Left colon (tissue), 2 donors: Measurements from ENCODE around the gene PSMB1. TPM values are rescaled to one million over a fixed set of nuclear protein-coding genes. Genes with fewer than 3 reads are reported as not detected.

Source experiments
- ATAC-seq: fragments of 200-7000 bp; cut with Tn5 transposase; one replicate; pipeline ENCODE4 v1.9.1; 2020; ENCODE audit warnings: mild to moderate bottlenecking, moderate library complexity
- DNase-seq, 2 donors: peaks; one replicate each; pipeline ENCODE4 v3.0.0-alpha.2; 2020
- intact Hi-C, 2 donors: fragments of 100-400 bp; cut with DNase I in 1 of 2; cut with micrococcal nuclease in 1 of 2; formaldehyde crosslinking; loops; one replicate each; pipeline versions ENCODE4 v1.11.2 to v1.14.0; 2022; cut with DNase I, micrococcal nuclease
- long read RNA-seq: library from polyadenylated mRNA; unstranded; transcript quantifications from one replicate; pipeline ENCODE4 v2.0.0, GENCODE V29; 2021
- total RNA-seq, 2 donors: library from RNA; stranded (reverse); fragmentation: NEBNext Ultra II Directional; extraction: Animal tissue kit (Norgen Biotek cat#: 25700); gene quantifications; one replicate each; pipeline ENCODE4 v1.2.1, GENCODE V29; 2021
- donor health status: DM: no; HTN: no; CAD: no.
- donor health status: DM: yes; HTN: yes; CAD: no.

PSMB1 gene
- 100 to 1,000 TPM; 118 to 127 TPM for total RNA-seq
- long read RNA-seq, transcript PSMB1-201 (6 exons, 928 nt), result major isoform, 135 of 144 reads
- long read RNA-seq, partial matches to known transcripts, result 6 of 144 reads
- long read RNA-seq, other reads (novel, unspliced or antisense), result 3 of 144 reads

DNA sequence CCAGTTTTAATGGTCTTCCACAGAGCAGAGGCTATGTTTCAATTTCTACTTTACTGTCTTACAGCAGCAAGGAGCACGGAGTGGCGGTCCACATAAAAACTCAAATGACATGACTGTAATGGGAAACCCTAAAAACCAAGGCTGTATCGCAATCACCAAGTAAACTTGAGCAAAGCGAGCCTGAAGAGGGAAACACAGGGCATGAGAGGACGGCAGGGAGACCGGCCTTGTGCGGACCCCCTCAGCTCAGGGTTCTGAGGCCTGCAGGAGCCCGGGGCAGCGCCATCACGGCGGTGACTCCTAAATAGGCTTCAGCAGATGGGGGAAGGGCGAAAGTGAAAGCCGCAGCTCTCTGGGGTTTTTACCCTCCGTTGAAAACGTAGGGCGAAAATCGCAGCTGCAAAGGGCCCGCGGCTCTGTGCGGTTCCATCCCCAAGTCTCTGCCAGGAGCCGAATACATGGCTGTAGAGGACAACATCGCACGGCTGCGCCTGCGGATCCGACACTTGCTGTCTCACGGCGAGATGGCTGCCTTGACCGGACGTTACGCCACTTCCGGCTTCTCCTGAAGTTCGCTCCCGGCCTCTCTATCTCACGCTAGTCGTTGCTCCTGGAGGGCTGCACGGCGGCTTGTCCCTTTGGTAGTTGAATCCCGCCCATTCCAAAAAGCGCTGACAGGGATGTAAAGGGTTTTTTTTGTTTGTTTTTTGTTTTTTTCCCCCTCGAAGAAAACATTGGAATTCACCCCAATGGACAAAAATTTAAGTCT lies at the start of gene PSMB1:
PSMB1 (minus strand) TSS at position 543 of the 769 bp plus-strand sequence; CDS start at position 478, 65 bp downstream.
- DNase-seq (peak; percentile 94 to 95), ATAC-seq (peak; percentile 82)
- intact Hi-C loops, result no loop called here

GRCh38 chr6:170597278-170597677 lies 44.2 kb upstream of the PSMB1 start:
- DNase-seq, result no peak

GRCh38 chr6:170596426-170596825 lies 43.3 kb upstream of the PSMB1 start:
- ATAC-seq (no peak), DNase-seq (no peak)
- intact Hi-C loops, result no loop called here

More at GRCh38 chr6:170597278-170597677, 44.2 kb upstream of the PSMB1 start:
- intact Hi-C loops, result no loop called here
- no peak for ATAC-seq

GRCh38 chr6:170590725-170591124 lies 37.6 kb upstream of the PSMB1 start:
- intact Hi-C loops, result no loop called here
- ATAC-seq (no peak), DNase-seq (no peak)

DNA sequence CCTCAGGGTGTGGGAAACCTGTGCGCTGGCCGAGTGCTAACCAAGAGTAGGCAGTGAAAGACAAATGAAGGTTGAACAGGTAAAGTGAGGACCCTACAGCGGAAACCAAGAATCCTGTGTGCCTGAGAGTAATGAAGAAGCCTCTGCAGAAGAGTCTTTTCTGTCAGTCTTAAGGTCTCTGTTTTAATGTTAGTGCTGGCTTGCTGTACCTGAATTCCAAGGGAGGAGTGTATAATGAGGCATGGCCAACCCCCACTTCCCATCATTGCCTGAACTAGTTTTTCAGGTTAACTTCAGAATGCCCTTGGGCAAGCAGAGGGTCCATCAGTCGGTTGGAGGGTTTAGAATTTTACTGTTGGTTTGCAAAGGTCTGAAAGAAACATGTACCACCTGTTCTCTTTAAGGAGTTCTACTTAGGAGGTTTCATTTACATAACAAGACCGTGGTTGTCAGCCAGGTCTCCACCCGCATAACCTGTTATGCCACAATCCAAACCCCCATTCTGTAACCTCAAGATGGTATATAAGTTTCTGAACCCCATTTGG lies 31.9 kb upstream of the PSMB1 start:
- peak; percentile 47 for ATAC-seq
- DNase-seq, result peak in 1 of 2 donors; percentile 11
- intact Hi-C loops, result no loop called here

- ATAC-seq (peak; percentile 97), DNase-seq (peak; percentile 95)
- intact Hi-C loops, result no loop called here
These were observed 31.3 kb upstream of the PSMB1 start, which contains the start of gene PDCD2 for GRCh38 chr6:170584181-170584953. Gene PDCD2, minus strand, starts transcription at chr6:170584637. Its CDS starts 56 bp downstream, at chr6:170584581.

- no peak for ATAC-seq
- no peak for DNase-seq
- intact Hi-C loops, result no loop called here
These were observed 30.7 kb upstream of the PSMB1 start for GRCh38 chr6:170583756-170584180.

DNA sequence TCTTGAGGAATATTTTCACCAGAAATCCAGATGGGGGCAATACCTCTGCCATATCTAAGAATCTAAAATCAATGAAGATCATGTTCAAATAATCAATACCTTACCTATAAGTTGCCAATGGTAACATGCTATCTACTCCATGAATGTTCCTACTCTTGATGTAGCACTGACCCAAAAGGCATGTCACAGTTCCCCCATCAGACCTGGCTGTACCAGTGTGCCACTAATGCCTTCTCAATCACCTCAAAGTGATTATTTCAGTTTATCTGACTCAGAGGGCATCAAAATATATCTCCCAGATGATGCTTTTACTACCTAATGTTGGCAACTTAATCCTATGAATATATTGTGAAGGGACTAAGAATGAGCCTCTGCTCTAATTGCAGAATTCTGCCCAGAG lies 25.8 kb upstream of the PSMB1 start:
- intact Hi-C loops, result no loop called here

DNA sequence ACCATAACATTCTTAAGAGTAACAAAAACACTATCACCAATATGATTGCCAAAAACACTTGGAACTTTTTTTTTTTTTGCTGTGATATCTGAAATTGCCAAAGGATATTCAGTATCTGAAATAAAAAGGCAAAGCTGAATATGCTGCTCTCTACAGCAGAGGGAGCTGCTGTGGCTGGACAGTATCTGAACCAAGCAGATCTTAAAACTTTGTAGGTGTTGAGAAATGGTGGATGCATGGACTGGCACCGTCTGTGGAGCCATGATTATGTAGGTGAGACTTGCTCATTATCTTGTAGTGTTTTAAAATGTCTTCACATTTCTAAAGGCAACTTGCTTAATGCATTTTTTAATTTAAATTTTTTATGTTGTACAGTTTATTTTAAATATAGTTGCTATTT lies 22.1 kb upstream of the PSMB1 start:
- intact Hi-C loops, result no loop called here
- DNase-seq (no peak), ATAC-seq (no peak)

More for the DNA sequence above, 25.8 kb upstream of the PSMB1 start:
- DNase-seq (no peak), ATAC-seq (no peak)

DNA sequence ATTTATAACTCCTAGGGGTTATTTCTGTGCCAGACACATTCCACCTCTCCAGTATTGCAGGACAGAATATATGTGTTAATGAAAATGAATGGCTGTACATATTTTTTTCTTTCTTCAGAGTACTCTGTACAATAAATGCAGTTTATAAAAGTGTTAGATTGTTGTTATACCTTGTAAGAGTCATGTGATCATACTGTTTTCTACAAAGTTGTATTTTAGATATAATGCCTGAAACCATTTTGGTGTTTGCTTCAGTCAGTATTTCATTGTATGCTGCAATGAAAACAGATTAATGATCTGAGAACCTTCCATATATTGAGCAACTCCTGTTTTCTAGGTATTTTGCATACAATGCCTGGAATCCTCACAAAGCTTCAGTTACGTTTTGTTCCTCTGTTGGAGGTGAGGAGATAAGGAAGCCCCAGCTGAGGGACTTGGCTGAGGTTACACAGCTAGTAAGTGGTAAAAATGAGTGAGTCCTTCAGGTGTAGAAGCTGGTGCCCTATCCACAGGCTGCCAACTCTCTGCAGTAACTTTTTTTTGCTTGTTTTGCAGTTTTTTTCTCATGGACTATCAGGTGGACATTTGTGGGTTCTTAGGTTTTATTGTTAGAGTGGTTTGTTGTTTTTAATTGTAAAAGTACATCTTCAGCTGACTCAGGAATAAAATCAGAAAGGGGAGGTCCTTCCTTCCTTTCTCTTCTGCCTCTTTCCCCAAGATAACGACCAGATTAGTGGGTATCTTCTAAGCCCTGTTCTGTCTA lies 19.8 kb upstream of the PSMB1 start:
- ATAC-seq, result no peak
- intact Hi-C loops, result no loop called here

GRCh38 chr6:170564936-170565530 lies 11.9 kb upstream of the PSMB1 start:
- DNase-seq (no peak), ATAC-seq (no peak)
- intact Hi-C loops, result no loop called here

More for the DNA sequence above, 19.8 kb upstream of the PSMB1 start:
- DNase-seq, result no peak

- DNase-seq (no peak), ATAC-seq (no peak)
- intact Hi-C loops, result no loop called here
These were observed 8.4 kb upstream of the PSMB1 start for GRCh38 chr6:170561555-170561954.

DNA sequence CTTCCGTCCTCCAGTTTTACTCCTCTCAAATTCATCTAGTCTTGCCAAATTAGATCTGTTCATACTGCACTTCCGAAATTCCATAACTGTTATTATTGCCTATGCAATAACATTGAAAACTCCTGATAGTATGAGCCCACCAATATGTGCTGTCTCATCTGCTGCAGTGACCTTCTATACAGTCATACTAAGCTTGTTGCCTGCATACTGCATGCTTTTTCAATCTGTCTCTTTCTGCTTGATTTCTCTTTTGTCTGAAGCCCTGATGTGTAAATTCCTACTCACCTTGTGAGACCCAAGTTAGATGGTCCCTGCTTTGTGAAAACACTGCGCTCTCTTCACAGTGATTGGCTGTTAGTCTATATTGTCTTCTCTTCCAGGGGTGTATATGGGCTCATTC lies 2.2 kb upstream of the PSMB1 start:
- intact Hi-C loops, result no loop called here
- DNase-seq (no peak), ATAC-seq (no peak)

DNA sequence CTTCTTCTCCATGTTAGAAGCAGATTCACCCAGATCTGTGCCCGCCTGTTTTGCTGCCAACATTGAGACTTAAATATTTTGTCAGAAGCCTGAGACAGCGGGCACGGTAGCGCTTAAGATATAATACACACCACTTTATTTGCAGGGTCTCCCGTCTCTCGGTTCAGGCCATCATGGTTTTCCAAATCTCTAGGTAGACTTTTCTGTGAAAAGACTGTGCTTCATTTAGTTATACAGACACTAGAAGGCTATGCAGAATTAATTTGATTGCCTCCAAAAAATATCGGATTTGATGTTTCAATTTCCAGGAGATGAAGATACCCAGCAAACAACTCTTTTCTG lies 1.7 kb upstream of the PSMB1 start:
- intact Hi-C loops, result no loop called here
- DNase-seq, result no peak
- no peak for ATAC-seq

- peak; percentile 93 for ATAC-seq
- peak; percentile 97 to 99 for DNase-seq
- intact Hi-C loops, result no loop called here
These were observed 1.1 kb upstream of the PSMB1 start, which contains the start of gene TBP for GRCh38 chr6:170554013-170554795. Gene TBP, plus strand, starts transcription at chr6:170554369. Its CDS starts 2,661 bp downstream, at chr6:170557030.

- intact Hi-C loops, result no loop called here
- peak in 1 of 2 donors; percentile 34 for DNase-seq
These were observed 466 bp upstream of the PSMB1 start for GRCh38 chr6:170553534-170554012.

DNA sequence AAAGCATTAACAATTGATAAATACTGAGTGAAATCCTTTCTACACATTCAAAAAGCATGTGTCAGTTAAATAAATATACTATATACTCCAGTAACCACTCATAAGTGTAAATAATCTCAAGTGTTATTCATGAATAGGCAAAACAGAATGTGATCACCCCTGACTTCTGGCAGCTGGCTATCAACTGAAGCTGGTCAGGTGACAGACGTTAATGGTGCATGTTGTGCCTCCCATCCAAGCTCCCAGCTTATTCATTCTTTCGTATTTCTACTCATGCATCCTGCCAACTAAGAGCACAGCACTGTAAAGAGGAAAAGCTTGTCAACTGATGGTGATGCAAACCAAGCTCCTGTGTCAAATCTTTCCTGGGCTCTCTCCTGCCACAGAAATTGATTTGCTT lies 7.7 kb downstream of the PSMB1 start:
- intact Hi-C loops, result no loop called here
- no peak for ATAC-seq
- no peak for DNase-seq

More at GRCh38 chr6:170553534-170554012, 466 bp upstream of the PSMB1 start:
- ATAC-seq, result peak; percentile 44
